ENCODE measurements around the gene TMEM232. TPM values are rescaled to one million over a fixed set of nuclear protein-coding genes. Genes with fewer than 3 reads are reported as not detected.
A peak's percentile ranks its signal among the peaks of the same experiment; 100 is the strongest.
"Not testable (repeated sequence)": the region's sequence is repeated elsewhere in the genome, so short reads cannot be mapped to it uniquely, and the experiment has no call there.

The TMEM232 gene
- total and polyA plus RNA-seq, 12 donors, result 0.26 to 4.4 (median 3.2) TPM

DNA sequence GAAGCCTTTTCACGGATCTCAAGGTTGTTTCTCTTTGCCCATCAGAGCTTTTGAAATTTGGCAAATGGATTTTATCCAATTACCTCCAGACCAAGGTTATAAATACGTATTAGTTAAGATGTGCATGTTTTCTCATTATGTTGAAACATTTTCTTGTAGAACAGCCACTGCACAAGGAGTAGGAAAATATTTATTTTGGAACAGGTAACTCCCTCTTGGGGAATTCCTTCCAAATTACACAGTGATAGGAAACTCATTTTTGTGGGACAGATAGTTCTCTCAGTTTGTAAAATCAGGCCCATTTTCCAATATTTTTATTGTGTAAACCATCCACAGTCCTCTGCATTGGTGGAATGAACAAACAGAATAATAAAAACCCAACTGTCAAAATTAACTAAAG, 23.0 kb downstream of the TMEM232 start:
- intact Hi-C loops (cut with DNase I), result no loop called here
- no peak overlapping the region for H3K4me3 ChIP-seq
- WGBS, 2 donors, result 41 to 61% methylated on average over 2 of the region's 2 CpGs
- no peaks in the 10 kb centered on the region for H3K27me3 ChIP-seq
- H3K27ac ChIP-seq, result no peak overlapping the region
- no peak for TF ChIP-seq CTCF (IDR thresholded peaks at IDR 0.05)
- peak in 1 of 8 donors; percentile 31 for ATAC-seq
- H3K36me3 ChIP-seq, result no peaks in the 10 kb centered on the region
- H3K9me3 ChIP-seq, result no peaks in the 10 kb centered on the region
- peaks cover 0 to 4% (median 0%) of the 10 kb centered on the region in 9 donors for H3K4me1 ChIP-seq
- DNase-seq, result no peak

DNA sequence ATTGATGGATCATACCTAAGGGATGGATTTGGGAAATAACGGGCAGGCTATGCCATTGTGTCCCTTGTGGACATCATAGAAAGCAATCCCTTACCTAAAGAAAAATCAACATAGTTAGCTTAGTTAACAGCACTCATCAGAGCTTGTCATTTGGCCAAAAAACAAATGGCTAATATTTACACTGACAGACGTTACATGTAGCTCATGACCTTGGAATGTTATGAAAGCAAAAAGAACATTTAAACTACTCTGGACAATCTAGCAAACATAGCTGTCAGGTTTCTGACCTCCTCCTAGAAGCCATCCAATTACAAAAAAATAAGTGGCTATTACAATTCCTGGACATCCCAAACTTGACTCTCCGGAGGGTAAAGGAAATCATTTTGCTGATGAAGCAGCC, 23.8 kb downstream of the TMEM232 start:
- TF ChIP-seq CTCF (IDR thresholded peaks at IDR 0.05), result no peak
- DNase-seq (no peak), ATAC-seq (no peak)
- Histone ChIP-seq H3K9me3 (no peaks in the 10 kb centered on the region), H3K27me3 (no peaks in the 10 kb centered on the region), H3K27ac (no peak overlapping the region), H3K4me1 (peaks cover 0 to 4% (median 0%) of the 10 kb centered on the region in 9 donors), H3K4me3 (no peak overlapping the region), H3K36me3 (no peaks in the 10 kb centered on the region)
- WGBS, 2 donors, result 49 to 54% methylated on average over 3 of the region's 3 CpGs
- intact Hi-C loops (cut with DNase I), result no loop called here

- TF ChIP-seq CTCF (IDR thresholded peaks at IDR 0.05), result no peak
- DNase-seq (no peak), ATAC-seq (no peak)
- no peak overlapping the region for H3K4me3 ChIP-seq
- intact Hi-C loops (cut with DNase I), result no loop called here
- no peaks in the 10 kb centered on the region for H3K9me3 ChIP-seq
- peaks cover 0 to 4% (median 0%) of the 10 kb centered on the region in 9 donors for H3K4me1 ChIP-seq
- 60 to 69% methylated on average over 1 of the region's 1 CpG for WGBS, 2 donors
- H3K27me3 ChIP-seq, result no peaks in the 10 kb centered on the region
- H3K36me3 ChIP-seq, result no peaks in the 10 kb centered on the region
- H3K27ac ChIP-seq, result no peak overlapping the region
Measured at GRCh38 chr5:110702300-110702699, 24.2 kb downstream of the TMEM232 start.

- WGBS, 2 donors, result 69 to 79% methylated on average over 5 of the region's 5 CpGs
- intact Hi-C loops (cut with DNase I); ATAC-seq: not testable (repeated sequence)
Measured at GRCh38 chr5:110692669-110693068, 33.8 kb downstream of the TMEM232 start.

GRCh38 chr5:110690587-110690986, 35.9 kb downstream of the TMEM232 start:
- H3K4me3 ChIP-seq; DNase-seq; H3K27me3 ChIP-seq; ATAC-seq; H3K36me3 ChIP-seq; intact Hi-C loops (cut with DNase I); H3K9me3 ChIP-seq; H3K27ac ChIP-seq; H3K4me1 ChIP-seq: not testable (repeated sequence)
- WGBS, 2 donors, result 81 to 94% methylated on average over 1 of the region's 1 CpG

More at GRCh38 chr5:110692669-110693068, 33.8 kb downstream of the TMEM232 start:
- not testable (repeated sequence) for H3K4me3 ChIP-seq, H3K4me1 ChIP-seq, H3K27ac ChIP-seq, H3K27me3 ChIP-seq, H3K36me3 ChIP-seq, DNase-seq
- peaks cover 0 to 13% (median 0%) of the 10 kb centered on the region in 11 donors for H3K9me3 ChIP-seq
